Gastroesophageal sphincter (tissue), 3 donors: Measurements from ENCODE around the gene AATK.

Experiments
- CTCF ChIP-seq, 4 experiments: fragments of 200-600 bp in 2 of 4; fragments of 450-650 bp in 2 of 4; sonication (generic) in 1 of 4; IDR thresholded peaks; one replicate each; pipeline ENCODE4 v1.5.1; 2017 to 2019; ENCODE audit warnings: antibody characterized with exemption in 4 of 4, mild to moderate bottlenecking in 2 of 4, moderate library complexity in 2 of 4
- EP300 ChIP-seq: sonication (generic); formaldehyde crosslinking; IDR thresholded peaks from one replicate; pipeline ENCODE4 v1.6.1; 2017; ENCODE audit warnings: antibody characterized with exemption, mild to moderate bottlenecking
- POLR2A ChIP-seq, 2 donors: fragments of 450-650 bp; IDR thresholded peaks; one replicate each; pipeline ENCODE4 v1.6.1; 2017; ENCODE audit warnings: antibody characterized with exemption in 2 of 2, mild to moderate bottlenecking in 2 of 2, moderate library complexity in 1 of 2
- POLR2AphosphoS5 ChIP-seq: sonication (generic); formaldehyde crosslinking; IDR thresholded peaks from one replicate; pipeline ENCODE4 v1.6.1; 2017; ENCODE audit warnings: antibody characterized with exemption

GRCh38 chr17:81150377-81151077 lies 15.5 kb downstream of the AATK start:
- no peak for TF ChIP-seq POLR2A (IDR thresholded peaks at IDR 0.05)
- TF ChIP-seq CTCF (IDR thresholded peaks at IDR 0.05): no peak
- no peak for TF ChIP-seq POLR2AphosphoS5
- no peak for TF ChIP-seq EP300
